ENCODE measurements around the gene CXCL13. TPM values are rescaled to one million over a fixed set of nuclear protein-coding genes. Genes with fewer than 3 reads are reported as not detected.

Gene CXCL13
- total and polyA plus RNA-seq, 2 of the 13 experiments (the other 11 are each of a cell fraction or from before 2014, with no cell fraction given) = not detected

- FAIRE-seq (no peak), DNase-seq (ENCODE audit: low spot score) (no peak), ATAC-seq (no peak)
- Histone ChIP-seq H2AFZ (ENCODE audit: low read length) (no peak overlapping the region), H3K4me2 (ENCODE audit: low read depth, low read length) (no peak overlapping the region), H3K9me3 (ENCODE audit: low read length) (no peaks in the 10 kb centered on the region), H3K27me3 (ENCODE audit: control insufficient read depth in 1 of 2, insufficient read depth in 2 of 2, low read length in 2 of 2) (no peaks in the 10 kb centered on the region), H3K4me3 (replicated peaks in 1 of 3; ENCODE audit: insufficient read depth in 1 of 3, low read depth in 2 of 3, low read length in 3 of 3) (no peak overlapping the region), H3K79me2 (ENCODE audit: insufficient read depth, low read length) (no peaks in the 10 kb centered on the region), H3K9ac (ENCODE audit: insufficient read depth, low read depth, low read length) (no peak overlapping the region), H3K4me1 (ENCODE audit: insufficient read depth, low read length) (peaks cover 29% of the 10 kb centered on the region), H3K36me3 (replicated peaks in 1 of 2; ENCODE audit: control insufficient read depth in 1 of 2, insufficient read depth in 2 of 2, low read length in 2 of 2) (no peaks in the 10 kb centered on the region), H4K20me1 (ENCODE audit: insufficient read depth, low read length) (no peaks in the 10 kb centered on the region), H3K27ac (ENCODE audit: extremely low read length, insufficient read depth, low read length) (no peak overlapping the region)
- WGBS (ENCODE audit: low lambda C conversion rate) = no CpG with 5 or more reads among the region's 1 CpG
- ChIA-PET CTCF (ENCODE audit: low intra/inter-chr PET ratio, low total read pairs) (no interaction called here), POLR2A (no interaction called here)
- no TSS peak for BruUV-seq (replicated peaks)
- peak; percentile 7; the same call in 1 of the 2 replicates for TF ChIP-seq FOSL2 (CRISPR knock-in tag; IDR thresholded peaks at IDR 0.05)
- TF ChIP-seq HNF4A (CRISPR knock-in tag; IDR thresholded peaks at IDR 0.05) = peak; percentile 36
- no peak for TF ChIP-seq ZNF776 (CRISPR knock-in tag; IDR thresholded peaks at IDR 0.05)
- TF ChIP-seq ZNF737 (CRISPR knock-in tag; IDR thresholded peaks at IDR 0.05; ENCODE audit: borderline replicate concordance) = no peak
- intact Hi-C loops (cut with micrococcal nuclease; ENCODE audit: unreplicated experiment) (no loop called here), in situ Hi-C loops (cut with HindIII; ENCODE audit: extremely low pct_ligation_motif_present, low pct_unique_long_range_greater_than_20kb) (no loop called here)
Observed at GRCh38 chr4:77631276-77631675, 25.7 kb downstream of the CXCL13 start.

GRCh38 chr4:77634132-77634785 lies 28.6 kb downstream of the CXCL13 start:
- H4K20me1 ChIP-seq (ENCODE audit: insufficient read depth, low read length) = no peaks in the 10 kb centered on the region
- no peak for TF ChIP-seq BRCA1 (CRISPR knock-in tag; IDR thresholded peaks at IDR 0.05)
- 0 out of 2 replicates have a peak, but pooled peaks have one; percentile 17 for TF ChIP-seq ZNF644 (CRISPR knock-in tag; IDR thresholded peaks at IDR 0.05; ENCODE audit: low read depth)
- H3K4me3 ChIP-seq (replicated peaks in 1 of 3; ENCODE audit: insufficient read depth in 1 of 3, low read depth in 2 of 3, low read length in 3 of 3) = no peak overlapping the region
- no TSS peak for BruUV-seq (replicated peaks)
- H3K9ac ChIP-seq (ENCODE audit: insufficient read depth, low read depth, low read length) = no peak overlapping the region
- H3K79me2 ChIP-seq (ENCODE audit: insufficient read depth, low read length) = no peaks in the 10 kb centered on the region
- H2AFZ ChIP-seq (ENCODE audit: low read length) = no peak overlapping the region
- DNase-seq (ENCODE audit: low spot score) (no peak), ATAC-seq (peak; percentile 14; the same call in 2 of the 3 replicates), FAIRE-seq (no peak)
- ChIA-PET POLR2A (no interaction called here), CTCF (ENCODE audit: low intra/inter-chr PET ratio, low total read pairs) (no interaction called here)
- no peak overlapping the region for H3K27ac ChIP-seq (ENCODE audit: extremely low read length, insufficient read depth, low read length)
- H3K36me3 ChIP-seq (replicated peaks in 1 of 2; ENCODE audit: control insufficient read depth in 1 of 2, insufficient read depth in 2 of 2, low read length in 2 of 2) = no peaks in the 10 kb centered on the region
- intact Hi-C loops (cut with micrococcal nuclease; ENCODE audit: unreplicated experiment) (no loop called here), in situ Hi-C loops (cut with HindIII; ENCODE audit: extremely low pct_ligation_motif_present, low pct_unique_long_range_greater_than_20kb) (no loop called here)
- peaks cover 40% of the 10 kb centered on the region for H3K4me1 ChIP-seq (ENCODE audit: insufficient read depth, low read length)
- WGBS (ENCODE audit: low lambda C conversion rate) = 0% methylated on average over 3 of the region's 6 CpGs
- H3K9me3 ChIP-seq (ENCODE audit: low read length) = peaks cover 12% of the 10 kb centered on the region
- H3K27me3 ChIP-seq (ENCODE audit: control insufficient read depth in 1 of 2, insufficient read depth in 2 of 2, low read length in 2 of 2) = no peaks in the 10 kb centered on the region
- no peak overlapping the region for H3K4me2 ChIP-seq (ENCODE audit: low read depth, low read length)
